Endodermal cell (in vitro differentiated cells): ENCODE results near the gene UPF3B. TPM values are rescaled to one million over a fixed set of nuclear protein-coding genes. Genes with fewer than 3 reads are reported as not detected.
A peak's percentile ranks its signal among the peaks of the same experiment; 100 is the strongest.

ENCODE experiments used
- DNase-seq: peaks from one replicate; pipeline ENCODE4 v3.0.0-alpha.2; 2017
- H3K27ac ChIP-seq: 2 replicates; pipeline ENCODE4 v1.5.1; 2013; ENCODE audit warnings: mild to moderate bottlenecking, low read depth, low read length, moderate library complexity
- H3K27me3 ChIP-seq: 2 replicates; pipeline ENCODE4 v1.6.1; 2013; ENCODE audit warnings: mild to moderate bottlenecking, low read length, moderate library complexity; ENCODE audit not compliant: insufficient read depth, control insufficient read depth, poor library complexity, severe bottlenecking
- H3K36me3 ChIP-seq: 2 replicates; pipeline ENCODE4 v1.7.0; 2013; ENCODE audit warnings: mild to moderate bottlenecking, low read length, moderate library complexity; ENCODE audit not compliant: control insufficient read depth, insufficient read depth
- H3K4me1 ChIP-seq: one replicate; pipeline ENCODE4 v1.7.0; 2013; ENCODE audit warnings: low read length; ENCODE audit not compliant: control insufficient read depth, insufficient read depth
- H3K4me3 ChIP-seq: 2 replicates; pipeline ENCODE4 v1.5.1; 2013; ENCODE audit warnings: mild to moderate bottlenecking, low read length, moderate library complexity
- H3K9ac ChIP-seq: 2 replicates; pipeline ENCODE4 v1.6.1; 2013; ENCODE audit warnings: mild to moderate bottlenecking, low read length, moderate library complexity; ENCODE audit not compliant: poor library complexity, severe bottlenecking; ENCODE audit errors: extremely low read depth
- H3K9me3 ChIP-seq: 2 replicates; pipeline ENCODE4 v1.6.1; 2013; ENCODE audit warnings: mild to moderate bottlenecking, low read length, moderate library complexity; ENCODE audit not compliant: control insufficient read depth
- H3K27ac Mint-ChIP-seq: 2 replicates; pipeline ENCODE4 v1.8.0; 2020; ENCODE audit warnings: mixed read lengths
- H3K27me3 Mint-ChIP-seq: 2 replicates; pipeline ENCODE4 v1.8.0; 2021; ENCODE audit warnings: mild to moderate bottlenecking, mixed read lengths; ENCODE audit not compliant: insufficient read depth
- H3K36me3 Mint-ChIP-seq: 2 replicates; pipeline ENCODE4 v1.8.0; 2020; ENCODE audit warnings: low read depth, mixed read lengths
- H3K4me1 Mint-ChIP-seq: 2 replicates; pipeline ENCODE4 v1.8.0; 2020; ENCODE audit warnings: mixed read lengths
- H3K4me3 Mint-ChIP-seq: 2 replicates; pipeline ENCODE4 v1.8.0; 2020; ENCODE audit warnings: mild to moderate bottlenecking, moderate library complexity, mixed read lengths
- H3K9me3 Mint-ChIP-seq: 2 replicates; pipeline ENCODE4 v1.8.0; 2020; ENCODE audit warnings: mild to moderate bottlenecking, mixed read lengths
- CTCF ChIP-seq: fragments of 200-600 bp; sonication (generic); conservative IDR thresholded peaks from 2 replicates; pipeline ENCODE4 v1.5.0; 2021; ENCODE audit warnings: antibody characterized with exemption, mild to moderate bottlenecking
- WGBS, 2 experiments: methylation state at CpG; one replicate each; pipeline versions ENCODE4 v1.1.5 to v1.1.7; 2013; ENCODE audit warnings: missing lambda C conversion rate in 2 of 2, mixed read lengths in 1 of 2; ENCODE audit not compliant: insufficient coverage in 1 of 2, insufficient read length in 1 of 2; 5-methylcytosine and 5-hydroxymethylcytosine counted together
- total RNA-seq, 2 donors: library from RNA; stranded (reverse); fragmentation: NEBNext Ultra II Directional in 1 of 2; extraction: Animal tissue kit (Norgen Biotek cat#: 25700) in 1 of 2; gene quantifications; 2 replicates in 1 of 2; 3 replicates in 1 of 2; pipeline ENCODE4 v1.2.1, GENCODE V29; 2021

Gene UPF3B
- total RNA-seq, 2 donors from 2014 or later: 19.0 to 21.9 TPM

DNA sequence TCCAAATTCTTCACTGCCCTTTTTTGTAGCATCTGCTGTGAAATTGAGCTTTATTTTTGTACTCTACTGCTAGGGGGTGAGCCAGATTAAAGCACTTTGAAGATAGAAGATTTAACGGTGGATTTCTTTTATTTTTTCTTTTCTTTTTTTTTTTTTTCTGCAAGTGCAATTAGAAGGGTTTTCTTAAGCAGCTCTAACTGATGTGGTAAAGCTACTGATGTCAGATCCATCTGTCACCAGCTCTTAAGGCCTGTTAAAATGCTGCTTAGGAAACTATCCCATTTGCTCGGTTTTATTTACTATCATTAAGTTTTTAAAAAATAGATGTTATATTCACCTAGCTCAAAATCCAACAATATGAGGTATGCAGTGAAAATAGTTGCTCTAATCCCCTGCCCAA is 26.0 kb upstream of the UPF3B start:
- H3K36me3 ChIP-seq: no peaks in the 10 kb centered on the region
- WGBS, 2 experiments: no CpG with 5 or more reads among the region's 2 CpGs
- peaks cover 54% of the 10 kb centered on the region for H3K9me3 Mint-ChIP-seq

GRCh38 chrX:119871599-119872395 is 19.0 kb upstream of the UPF3B start, which contains the start of the genes NDUFA1 and RNF113A:
NDUFA1 (plus strand) TSS chrX:119871832; CDS start chrX:119871912, 80 bp downstream.
RNF113A (minus strand) TSS chrX:119871733; CDS start chrX:119871613, 120 bp downstream.
- H3K27ac Mint-ChIP-seq: peak within 1 kb of the TSS; percentile 97
- H3K4me3 Mint-ChIP-seq: peak within 1 kb of the TSS; percentile 76
- H3K9me3 Mint-ChIP-seq: peaks cover 42% of the 10 kb centered on the region
- no peaks in the 10 kb centered on the region for H3K4me1 Mint-ChIP-seq
- H3K36me3 ChIP-seq: no peaks in the 10 kb centered on the region
- H3K9me3 ChIP-seq: no peaks in the 10 kb centered on the region
- TF ChIP-seq CTCF: no peak
- peak; percentile 90 for DNase-seq
- H3K4me1 ChIP-seq: no peaks in the 10 kb centered on the region
- peaks cover 9% of the 10 kb centered on the region for H3K36me3 Mint-ChIP-seq
- H3K4me3 ChIP-seq: peak within 1 kb of the TSS; percentile 93
- H3K27me3 Mint-ChIP-seq: no peaks in the 10 kb centered on the region
- H3K27ac ChIP-seq: peak within 1 kb of the TSS; percentile 76
- H3K27me3 ChIP-seq: no peaks in the 10 kb centered on the region
- peak within 1 kb of the TSS; percentile 84 for H3K9ac ChIP-seq
- WGBS, 2 experiments: 0% methylated on average over 4 to 59 of the region's 62 CpGs

More for the DNA sequence above, 26.0 kb upstream of the UPF3B start:
- Histone ChIP-seq H3K4me3 (no peak overlapping the region), H3K9ac (no peak overlapping the region), H3K9me3 (no peaks in the 10 kb centered on the region), H3K27me3 (no peaks in the 10 kb centered on the region), H3K27ac (no peak overlapping the region), H3K4me1 (no peaks in the 10 kb centered on the region)
- no peak overlapping the region for H3K4me3 Mint-ChIP-seq
- peaks cover 18% of the 10 kb centered on the region for H3K36me3 Mint-ChIP-seq
- H3K27me3 Mint-ChIP-seq: no peaks in the 10 kb centered on the region
- H3K27ac Mint-ChIP-seq: no peak overlapping the region
- DNase-seq: no peak
- H3K4me1 Mint-ChIP-seq: no peaks in the 10 kb centered on the region
- TF ChIP-seq CTCF: no peak

GRCh38 chrX:119871245-119871598 is 18.5 kb upstream of the UPF3B start:
- Mint-ChIP-seq H3K4me1 (no peaks in the 10 kb centered on the region), H3K27me3 (no peaks in the 10 kb centered on the region), H3K4me3 (peak overlapping the region; percentile 76), H3K27ac (peak overlapping the region; percentile 97), H3K9me3 (peaks cover 47% of the 10 kb centered on the region), H3K36me3 (peaks cover 8% of the 10 kb centered on the region)
- Histone ChIP-seq H3K4me3 (peak overlapping the region; percentile 93), H3K9ac (peak overlapping the region; percentile 84), H3K9me3 (no peaks in the 10 kb centered on the region), H3K4me1 (no peaks in the 10 kb centered on the region), H3K36me3 (no peaks in the 10 kb centered on the region), H3K27me3 (no peaks in the 10 kb centered on the region), H3K27ac (peak overlapping the region; percentile 17)
- TF ChIP-seq CTCF: no peak
- 0% methylated on average over 26 of the region's 26 CpGs; no CpG with 5 or more reads in 1 of the 2 experiments for WGBS, 2 experiments
- DNase-seq: no peak
